NCI-H460 (cell line): ENCODE results near the gene PRKCZ. TPM values are rescaled to one million over a fixed set of nuclear protein-coding genes. Genes with fewer than 3 reads are reported as not detected.

Experiments used
- DNase-seq: peaks from one replicate; pipeline ENCODE4 v3.0.0-alpha.2; 2016; ENCODE audit warnings: low read depth; ENCODE audit errors: extremely low read depth
- total RNA-seq: library from RNA; depleted of rRNA; stranded (reverse); fragments of >200 nt; shearing (Covaris generic); gene quantifications from 2 replicates; pipeline ENCODE4 v1.2.3, GENCODE V29; 2014

Gene PRKCZ
- total RNA-seq, 1 experiment from 2014 or later: 5.4 TPM

DNA sequence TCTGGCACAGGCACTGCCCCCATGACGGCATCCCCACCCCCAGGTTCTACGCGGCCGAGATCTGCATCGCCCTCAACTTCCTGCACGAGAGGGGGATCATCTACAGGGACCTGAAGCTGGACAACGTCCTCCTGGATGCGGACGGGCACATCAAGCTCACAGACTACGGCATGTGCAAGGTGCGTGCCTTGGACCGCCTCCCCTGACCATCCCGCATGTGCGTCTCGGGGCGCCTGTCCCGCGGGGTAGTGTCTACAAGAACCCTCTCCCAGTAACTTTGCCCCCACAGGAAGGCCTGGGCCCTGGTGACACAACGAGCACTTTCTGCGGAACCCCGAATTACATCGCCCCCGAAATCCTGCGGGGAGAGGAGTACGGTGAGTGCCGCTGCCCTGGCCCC is 121.8 kb downstream of the PRKCZ start:
- no peak for DNase-seq

DNA sequence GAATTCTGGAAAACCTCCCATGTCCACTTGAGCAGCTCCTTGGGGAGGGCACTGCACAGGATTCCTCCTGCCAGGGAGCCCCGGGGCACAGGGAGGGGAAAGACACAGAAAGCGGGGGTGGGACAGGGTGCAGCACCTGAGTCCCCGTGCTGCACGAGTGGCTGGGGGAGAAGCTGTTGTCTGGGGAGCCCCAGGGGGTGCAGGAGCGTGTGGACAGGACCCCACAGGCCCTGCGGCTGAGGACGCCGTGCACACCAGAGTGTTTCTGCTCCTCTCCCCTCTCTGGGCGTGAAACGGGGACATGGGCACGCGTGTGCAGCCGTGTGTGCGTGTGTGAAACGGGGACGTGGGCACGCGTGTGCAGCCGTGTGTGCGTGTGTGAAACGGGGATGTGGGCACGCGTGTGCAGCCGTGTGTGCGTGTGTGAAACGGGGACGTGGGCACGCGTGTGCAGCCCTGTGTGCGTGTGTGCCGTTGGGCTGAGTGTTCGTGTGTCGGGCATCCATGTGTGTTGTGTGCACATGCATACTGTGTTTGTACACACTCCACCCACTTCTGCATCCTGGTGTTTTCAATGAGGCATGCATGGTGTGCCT is 122.4 kb downstream of the PRKCZ start:
- DNase-seq: no peak

DNA sequence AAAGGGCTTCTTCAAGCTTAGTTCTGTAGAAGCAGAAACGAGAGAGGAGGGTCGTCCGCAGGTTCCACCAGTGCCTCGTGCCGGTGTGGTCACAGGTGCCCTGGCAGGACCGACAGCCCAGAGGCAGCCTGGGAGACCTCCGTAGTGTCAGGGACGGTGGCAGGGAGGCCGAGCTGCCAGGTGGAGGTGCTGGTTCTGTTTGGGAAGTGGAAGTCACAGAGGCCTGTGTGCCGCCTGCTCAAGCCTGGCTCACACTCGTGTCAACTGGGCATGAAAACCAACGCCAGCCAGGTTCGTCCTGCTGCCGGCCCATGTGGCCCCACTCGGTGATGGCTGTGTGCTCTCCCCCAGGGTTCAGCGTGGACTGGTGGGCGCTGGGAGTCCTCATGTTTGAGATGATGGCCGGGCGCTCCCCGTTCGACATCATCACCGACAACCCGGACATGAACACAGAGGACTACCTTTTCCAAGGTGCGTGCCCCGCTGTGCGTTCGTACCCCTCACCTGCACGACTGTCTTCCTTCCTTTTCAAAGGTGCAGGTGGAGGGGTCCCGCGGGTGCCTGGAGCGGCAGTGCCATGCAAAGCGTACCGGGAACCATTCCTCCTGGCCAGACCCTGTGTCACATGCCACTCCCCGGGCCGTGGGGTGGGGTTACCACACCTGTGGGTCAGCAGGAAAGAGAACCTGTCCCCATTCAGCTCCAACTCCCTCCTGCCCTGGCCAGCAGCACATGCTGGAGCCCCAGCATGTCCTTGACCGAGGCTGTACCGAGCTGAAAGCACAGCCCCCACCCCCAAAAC is 123.5 kb downstream of the PRKCZ start:
- DNase-seq: no peak

DNA sequence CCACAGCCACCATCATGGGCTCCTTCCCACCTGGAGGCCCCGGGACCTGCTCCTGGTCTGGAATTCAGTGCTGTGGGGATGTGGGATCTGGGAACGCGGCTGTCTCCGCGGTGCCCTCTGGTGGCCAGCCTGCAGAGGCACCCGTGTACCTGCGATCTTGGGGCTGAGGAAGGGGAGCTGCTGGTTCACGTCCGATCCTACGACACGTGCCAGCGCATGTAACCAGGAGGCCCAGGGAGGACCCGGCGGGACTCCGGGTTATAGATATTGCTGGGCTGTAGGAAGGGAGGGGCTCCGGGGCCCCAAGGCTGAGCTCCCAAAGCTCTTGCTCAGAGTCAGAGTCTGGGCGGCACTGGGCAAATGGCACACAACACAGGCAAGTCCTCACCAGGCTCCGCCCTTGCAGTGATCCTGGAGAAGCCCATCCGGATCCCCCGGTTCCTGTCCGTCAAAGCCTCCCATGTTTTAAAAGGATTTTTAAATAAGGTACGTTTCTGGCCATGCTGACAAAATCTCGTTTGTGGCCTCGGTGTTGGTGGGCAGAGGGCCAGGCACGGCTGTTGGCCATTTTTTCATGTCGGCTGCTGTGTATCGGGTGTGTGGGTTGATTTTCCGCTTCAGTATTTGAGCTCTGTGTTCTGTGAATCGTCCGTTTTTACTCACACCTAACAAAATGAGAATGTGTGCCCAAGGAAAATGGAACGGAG is 124.3 kb downstream of the PRKCZ start:
- DNase-seq: peak; percentile 30

DNA sequence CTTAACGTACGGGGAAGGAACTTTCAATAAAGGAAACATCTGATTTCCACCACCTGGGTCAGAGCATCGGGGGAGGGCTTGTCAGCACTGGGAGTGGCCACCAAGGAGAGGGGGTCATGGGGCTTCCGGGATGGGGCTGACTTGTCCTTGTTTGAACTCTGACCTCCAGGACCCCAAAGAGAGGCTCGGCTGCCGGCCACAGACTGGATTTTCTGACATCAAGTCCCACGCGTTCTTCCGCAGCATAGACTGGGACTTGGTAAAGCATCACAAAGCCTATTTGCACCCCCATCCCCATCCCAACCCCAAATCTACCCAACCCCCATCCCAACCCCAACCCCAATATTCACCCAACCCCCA is 124.8 kb downstream of the PRKCZ start:
- no peak for DNase-seq

DNA sequence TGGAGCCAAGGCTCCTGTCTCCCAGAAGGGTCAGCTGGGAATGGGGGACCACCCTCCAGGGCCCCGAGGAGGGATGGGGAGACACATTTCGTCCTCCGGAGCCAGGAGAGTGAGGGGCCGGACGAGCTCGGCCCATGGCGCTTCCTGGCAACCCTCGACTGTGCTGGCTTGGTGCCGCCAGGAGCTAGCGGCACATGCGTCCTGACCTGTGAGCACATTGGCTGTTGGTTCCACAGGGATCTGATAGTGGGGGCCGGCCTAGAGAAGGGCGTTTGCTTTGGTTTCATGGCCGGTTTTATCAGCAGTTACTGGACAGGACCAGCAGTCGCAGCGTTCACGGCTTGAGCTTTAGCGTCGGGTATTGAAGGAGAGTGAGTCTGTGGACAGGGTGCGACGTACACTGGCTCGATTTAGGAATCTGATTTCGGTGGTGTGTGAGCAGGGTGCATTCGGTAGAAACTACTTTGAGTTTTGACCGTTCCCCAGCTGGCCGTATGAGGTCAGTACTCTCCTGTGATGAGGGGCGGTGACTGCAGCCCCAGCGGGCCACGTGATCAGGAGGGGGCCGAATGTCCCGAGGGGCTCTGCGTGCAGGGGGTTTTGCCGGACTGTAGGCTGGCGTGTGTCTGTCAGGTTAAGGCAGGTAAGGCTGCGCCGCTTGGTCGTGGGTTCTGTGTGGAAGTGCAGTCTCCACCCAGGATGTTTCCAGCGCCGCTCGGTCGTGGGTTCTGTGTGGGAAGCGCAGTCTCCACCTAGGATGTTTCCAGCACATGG is 125.7 kb downstream of the PRKCZ start:
- DNase-seq: no peak

DNA sequence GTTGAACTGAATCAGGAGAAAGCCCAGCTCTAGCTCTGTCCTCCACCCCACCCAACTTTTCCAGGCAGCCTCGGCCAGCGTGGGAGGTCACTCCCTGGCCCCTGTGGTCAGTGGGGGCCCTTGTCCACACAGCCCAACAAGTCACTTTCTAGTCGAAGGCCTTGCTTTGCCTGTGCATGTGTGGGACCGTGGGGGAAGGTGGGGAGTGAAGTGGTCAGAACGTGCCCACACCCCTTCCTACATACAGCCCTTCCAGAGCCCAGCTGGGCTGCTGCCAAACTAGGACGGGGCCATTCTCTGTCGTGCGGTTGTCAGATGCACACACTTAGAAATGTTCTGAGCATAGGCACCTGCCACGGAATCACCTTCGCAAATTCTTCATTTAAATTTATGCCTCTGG is 126.4 kb downstream of the PRKCZ start:
- no peak for DNase-seq

DNA sequence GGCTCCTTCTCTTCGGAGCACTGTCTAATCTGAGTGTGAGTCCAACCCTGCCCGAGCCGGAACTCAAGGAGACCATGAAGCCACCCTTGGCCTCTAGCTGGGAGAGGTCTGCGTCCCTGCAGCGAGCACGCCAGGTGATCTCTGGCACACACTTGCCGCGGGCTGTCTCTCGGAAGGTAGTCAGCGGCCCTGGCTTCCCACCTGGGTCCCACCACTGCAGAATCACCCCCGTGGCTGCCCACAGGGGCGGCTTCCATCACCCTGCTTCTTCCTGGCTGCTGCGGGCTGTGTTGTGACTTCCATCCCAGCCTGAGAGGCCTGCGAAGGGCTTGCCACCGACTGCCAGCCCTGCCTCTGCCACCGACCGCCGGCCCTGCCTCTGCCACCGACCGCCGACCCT is 127.3 kb downstream of the PRKCZ start:
- no peak for DNase-seq

DNA sequence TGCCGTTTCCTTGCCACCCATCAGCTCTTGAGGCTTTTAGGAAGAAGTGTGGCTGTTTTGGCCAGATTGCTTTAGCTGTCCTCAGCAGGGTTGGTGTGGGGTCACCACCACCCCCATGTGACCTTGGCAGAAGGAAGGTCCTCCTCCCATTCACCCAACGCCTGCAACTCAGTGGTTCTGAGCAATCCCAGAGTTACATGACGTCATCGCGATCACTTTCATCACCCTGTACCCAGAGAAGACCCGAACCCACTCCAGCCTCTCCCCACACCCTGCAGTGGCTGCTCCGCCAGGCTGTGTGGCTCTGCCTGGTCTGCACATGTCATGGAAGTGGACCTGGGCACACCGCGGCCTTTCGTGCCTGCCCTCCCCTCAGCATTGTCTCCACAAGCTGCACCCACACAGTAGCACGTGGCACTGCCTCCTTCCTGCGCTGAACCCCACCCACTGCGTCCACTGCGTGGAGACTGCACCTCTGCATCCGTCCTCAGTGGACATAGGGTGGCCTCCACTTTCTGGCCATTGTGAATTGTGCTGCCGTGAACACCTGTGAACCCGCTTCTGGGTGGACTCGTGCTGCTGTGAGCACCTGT is 127.8 kb downstream of the PRKCZ start:
- no peak for DNase-seq

DNA sequence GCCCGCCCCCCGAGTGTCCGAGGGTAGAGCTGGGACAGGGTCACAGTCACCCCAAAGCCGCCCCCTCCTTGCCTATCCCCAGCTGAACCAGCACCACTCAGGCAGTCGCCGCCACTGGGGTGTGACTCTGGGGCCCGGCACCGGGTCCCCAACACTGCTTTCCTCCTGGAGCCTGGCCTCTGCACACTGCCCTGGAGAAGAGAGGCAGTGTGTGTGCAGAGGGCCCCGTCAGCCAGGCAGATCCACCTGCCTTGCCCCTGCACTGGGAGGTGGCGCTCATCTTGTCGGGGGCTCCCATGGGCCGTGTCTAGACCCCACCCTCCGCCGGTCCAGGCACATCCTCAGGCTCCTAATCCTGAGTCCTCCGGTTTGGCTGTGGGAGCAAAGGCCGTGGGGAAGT is 128.7 kb downstream of the PRKCZ start:
- DNase-seq: no peak

DNA sequence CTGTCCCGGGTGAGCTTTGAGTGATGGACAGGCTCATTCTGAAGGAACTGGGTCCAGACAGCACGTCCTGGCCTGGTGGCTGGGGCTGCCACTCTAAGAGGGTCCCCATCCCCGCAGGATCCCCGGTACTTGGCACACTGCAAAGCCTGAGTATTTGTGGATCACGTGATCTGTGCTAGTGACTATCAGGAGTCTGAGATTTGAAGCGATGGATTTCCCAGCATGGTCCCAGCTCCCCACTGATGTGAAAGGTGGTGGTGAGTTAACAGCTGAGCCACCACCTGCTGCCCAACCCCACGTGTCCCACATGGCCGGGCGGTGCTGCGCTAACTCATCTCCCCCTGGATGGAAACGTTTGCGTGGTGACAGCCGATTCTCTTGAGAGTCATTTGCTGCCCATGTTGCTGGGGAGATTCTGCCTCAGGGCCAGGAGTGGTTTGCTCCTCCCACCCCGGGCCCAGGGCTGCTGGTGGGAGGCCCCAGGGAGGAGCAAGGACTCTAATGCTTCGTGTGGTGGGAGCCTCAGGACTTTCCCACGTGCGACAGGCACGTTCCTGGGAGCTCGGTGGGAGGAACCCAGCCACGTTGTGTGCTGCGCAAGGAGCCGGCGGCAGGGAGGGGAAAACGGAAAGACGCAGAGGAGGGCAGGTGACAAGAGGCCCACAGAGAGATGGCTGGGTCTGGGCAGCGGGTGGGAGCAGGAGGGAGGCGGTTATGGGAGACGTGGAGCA is 129.2 kb downstream of the PRKCZ start:
- no peak for DNase-seq

DNA sequence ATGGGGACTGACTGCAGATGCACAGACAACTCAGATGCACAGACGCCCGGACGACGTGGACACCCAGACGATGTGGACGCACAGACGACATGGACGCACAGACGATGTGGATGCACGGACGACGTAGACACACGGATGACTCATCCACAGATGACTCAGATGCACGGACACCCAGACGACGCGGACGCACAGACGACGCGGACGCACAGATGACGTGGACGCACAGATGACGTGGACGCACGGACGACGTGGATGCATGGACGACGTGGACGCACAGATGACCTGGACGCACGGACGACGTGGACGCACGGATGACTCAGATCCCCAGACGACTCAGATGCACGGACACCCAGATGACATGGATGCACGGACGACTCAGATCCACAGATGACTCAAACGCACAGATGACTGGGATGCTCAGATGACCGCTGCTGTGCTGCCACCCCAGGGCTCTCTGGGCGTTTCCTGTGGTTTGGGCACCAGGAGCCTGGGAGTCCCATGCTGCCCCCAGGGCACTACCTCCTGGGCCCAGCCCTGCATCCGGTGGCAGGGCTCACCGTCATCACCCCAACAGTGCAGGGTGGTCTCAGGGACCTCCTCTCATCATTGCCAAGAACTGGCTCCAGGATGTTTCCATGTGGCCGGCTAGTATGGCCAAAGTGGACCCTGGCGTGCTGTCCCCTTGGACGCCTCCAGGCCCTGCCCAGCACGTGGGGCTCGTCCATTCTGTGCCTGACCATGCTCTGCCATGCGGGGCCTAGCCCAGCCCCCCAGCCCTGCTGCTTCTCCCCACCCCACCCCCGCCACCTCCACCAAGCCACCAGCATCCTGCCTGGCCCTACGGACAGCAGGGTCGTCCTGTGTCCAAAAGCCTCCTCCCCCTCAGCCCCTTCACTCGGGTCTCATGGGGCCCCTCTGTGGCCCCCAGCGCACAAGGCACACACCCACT is 130.4 kb downstream of the PRKCZ start:
- no peak for DNase-seq

DNA sequence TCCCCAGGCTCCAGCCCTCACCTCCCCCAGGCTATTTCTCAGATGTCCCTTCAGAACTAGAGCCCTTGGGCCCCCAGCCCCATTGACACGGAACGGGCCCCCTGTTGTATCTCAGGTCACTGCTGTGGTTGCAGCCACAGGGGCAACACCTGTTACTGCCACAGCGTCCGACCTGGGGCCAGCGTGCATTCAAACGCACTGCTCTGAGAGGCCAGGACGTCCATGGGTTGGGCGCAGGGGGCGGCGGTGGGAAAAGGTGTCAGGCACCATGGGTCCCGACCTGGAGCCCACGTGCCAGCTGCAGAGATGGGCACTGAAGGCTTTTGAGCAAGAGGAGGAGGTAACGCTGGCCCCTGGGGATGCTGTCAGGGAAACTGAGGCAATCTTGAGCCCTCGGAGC is 131.1 kb downstream of the PRKCZ start:
- DNase-seq: no peak

DNA sequence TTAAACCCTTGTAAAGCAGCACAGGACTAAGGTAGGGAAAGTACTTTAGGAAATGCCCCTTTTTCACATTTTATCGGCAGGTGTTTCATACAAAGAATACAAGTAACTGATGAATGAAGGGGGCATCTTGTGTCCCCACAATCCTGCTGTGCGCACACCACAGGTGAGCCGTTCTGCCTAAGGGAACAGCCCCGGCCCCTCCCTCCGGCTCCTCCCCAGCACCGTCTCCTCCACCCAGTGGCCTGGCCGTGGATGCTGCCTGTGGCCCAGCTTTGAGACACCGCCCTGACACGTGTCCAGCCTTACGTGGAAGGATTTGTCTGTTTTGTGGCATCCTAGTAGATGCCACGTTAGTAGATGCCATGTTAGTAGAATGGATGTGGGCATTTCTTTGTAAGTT is 131.5 kb downstream of the PRKCZ start:
- DNase-seq: no peak

DNA sequence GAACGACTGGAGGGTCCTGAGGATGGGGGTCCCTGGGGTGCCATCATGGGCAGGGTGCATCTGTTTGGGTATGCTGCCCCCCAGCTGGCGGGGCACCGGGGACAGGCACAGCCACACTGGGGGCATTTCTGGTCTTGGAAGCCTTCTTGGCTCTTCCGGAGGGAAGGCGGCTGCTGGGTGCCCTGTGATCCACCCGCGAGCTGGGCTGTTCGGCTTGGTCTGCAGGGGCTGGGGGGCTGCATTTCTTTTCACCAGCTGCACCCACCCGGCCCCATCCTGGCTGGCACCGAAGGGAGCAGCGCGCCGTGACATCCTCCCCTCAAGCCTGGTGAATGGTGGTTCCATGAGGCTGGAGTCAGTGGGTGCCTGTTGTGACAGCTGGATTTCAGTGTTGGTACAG is 132.2 kb downstream of the PRKCZ start:
- DNase-seq: no peak

DNA sequence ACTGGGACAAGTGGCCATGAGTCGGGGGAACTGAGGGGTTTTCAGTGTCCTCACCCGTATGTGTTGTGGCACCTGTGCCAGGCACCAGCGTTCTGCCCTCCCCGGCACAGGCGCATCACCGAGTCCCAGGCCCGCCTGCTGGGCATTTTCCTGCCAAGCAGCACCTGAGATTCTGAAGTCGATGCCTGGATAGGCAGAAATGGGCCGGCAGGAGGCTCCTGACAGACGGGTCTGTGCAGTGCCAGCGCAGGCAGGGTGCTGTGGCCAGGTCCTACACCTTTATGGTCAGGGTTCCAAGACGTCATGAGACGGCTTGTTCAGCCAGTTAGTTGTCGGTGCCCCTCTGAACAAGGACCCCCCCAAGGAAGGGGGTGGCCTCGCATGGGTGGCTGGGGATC is 133.7 kb downstream of the PRKCZ start:
- no peak for DNase-seq

DNA sequence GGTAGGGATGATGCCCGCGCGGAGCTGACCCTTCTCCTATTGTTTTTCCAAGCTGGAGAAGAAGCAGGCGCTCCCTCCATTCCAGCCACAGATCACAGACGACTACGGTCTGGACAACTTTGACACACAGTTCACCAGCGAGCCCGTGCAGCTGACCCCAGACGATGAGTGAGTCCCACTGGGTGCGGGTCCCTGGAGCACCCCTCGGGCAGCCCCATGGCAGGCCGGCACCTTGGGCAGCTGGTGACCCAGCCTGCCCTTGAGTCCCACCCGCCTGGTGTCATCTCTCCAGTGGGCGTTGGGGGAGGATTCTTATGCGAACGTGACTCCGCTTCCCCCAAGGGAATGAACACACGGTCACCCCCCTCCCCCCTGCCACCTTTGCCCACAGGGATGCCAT is 134.3 kb downstream of the PRKCZ start:
- DNase-seq: no peak

DNA sequence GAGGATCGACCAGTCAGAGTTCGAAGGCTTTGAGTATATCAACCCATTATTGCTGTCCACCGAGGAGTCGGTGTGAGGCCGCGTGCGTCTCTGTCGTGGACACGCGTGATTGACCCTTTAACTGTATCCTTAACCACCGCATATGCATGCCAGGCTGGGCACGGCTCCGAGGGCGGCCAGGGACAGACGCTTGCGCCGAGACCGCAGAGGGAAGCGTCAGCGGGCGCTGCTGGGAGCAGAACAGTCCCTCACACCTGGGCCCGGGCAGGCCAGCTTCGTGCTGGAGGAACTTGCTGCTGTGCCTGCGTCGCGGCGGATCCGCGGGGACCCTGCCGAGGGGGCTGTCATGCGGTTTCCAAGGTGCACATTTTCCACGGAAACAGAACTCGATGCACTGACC is 134.7 kb downstream of the PRKCZ start:
- DNase-seq: no peak
